PC-9 (cell line): Measurements from ENCODE around the gene PNP. TPM values are rescaled to one million over a fixed set of nuclear protein-coding genes. Genes with fewer than 3 reads are reported as not detected.

Experiments used
- Bru-seq: library from RNA; stranded (reverse); fragments of 400-500 nt; gene quantifications from one replicate; lab custom pipeline; 2021; lab: Mats Ljungman, UMichigan
- BruChase-seq, 2 experiments: library from RNA; stranded (reverse); fragments of 400-500 nt; gene quantifications; one replicate each; lab custom pipeline; 2021; lab: Mats Ljungman, UMichigan
- BruUV-seq: library from RNA; stranded (reverse); fragments of 400-500 nt; replicated peaks from 2 replicates; lab custom pipeline; 2021; lab: Mats Ljungman, UMichigan
- CTCF ChIA-PET: fragments of 300-600 bp; sonication (Branson Sonifier 250); formaldehyde crosslinking; loops from one replicate; lab custom pipeline; 2022; ENCODE audit warnings: antibody characterized with exemption; lab: Charles Lee
- POLR2A ChIA-PET: fragments of 300-600 bp; sonication (Branson Sonifier 250); formaldehyde crosslinking; loops from one replicate; lab custom pipeline; 2022; ENCODE audit warnings: antibody characterized with exemption; ENCODE audit not compliant: unreplicated experiment; lab: Charles Lee
- DNase-seq, 2 experiments: peaks; one replicate each; pipeline versions ENCODE4 v3.0.0 to v3.0.0-alpha.2; 2015 to 2022; ENCODE audit warnings: mixed read lengths in 1 of 2
- H2AFZ ChIP-seq: fragments of 200-600 bp; sonication (generic); 2 replicates; pipeline ENCODE4 v1.8.1; 2017; ENCODE audit warnings: antibody characterized with exemption
- H3F3A ChIP-seq: fragments of 200-600 bp; sonication (generic); 2 replicates; pipeline ENCODE4 v1.8.1; 2017; ENCODE audit warnings: antibody characterized with exemption, mild to moderate bottlenecking, low read depth; ENCODE audit not compliant: insufficient read depth
- H3K27ac ChIP-seq: fragments of 200-600 bp; sonication (generic); 2 replicates; pipeline ENCODE4 v1.6.1; 2016; ENCODE audit warnings: mixed run types
- H3K27me3 ChIP-seq: fragments of 200-600 bp; sonication (generic); 2 replicates; pipeline ENCODE4 v1.6.1; 2016; ENCODE audit warnings: low read depth, mixed run types; ENCODE audit not compliant: insufficient read depth
- H3K36me3 ChIP-seq: fragments of 200-600 bp; sonication (generic); 2 replicates; pipeline ENCODE4 v1.6.1; 2016; ENCODE audit warnings: low read depth, mixed run types
- H3K4me1 ChIP-seq: fragments of 200-600 bp; sonication (generic); replicated peaks from 2 replicates; pipeline ENCODE4 v1.6.1; 2016; ENCODE audit warnings: mixed run types; ENCODE audit not compliant: insufficient read depth
- H3K4me2 ChIP-seq: fragments of 200-600 bp; sonication (generic); 2 replicates; pipeline ENCODE4 v1.6.1; 2017; ENCODE audit warnings: mixed run types
- H3K4me3 ChIP-seq: fragments of 200-600 bp; sonication (generic); 2 replicates; pipeline ENCODE4 v1.6.1; 2016; ENCODE audit warnings: mixed run types
- H3K79me2 ChIP-seq: fragments of 200-600 bp; sonication (generic); 2 replicates; pipeline ENCODE4 v1.6.1; 2017; ENCODE audit warnings: low read depth, mixed run types
- H3K9me2 ChIP-seq: fragments of 200-600 bp; sonication (generic); 2 replicates; pipeline ENCODE4 v1.8.1; 2017; ENCODE audit warnings: mild to moderate bottlenecking; ENCODE audit not compliant: insufficient read depth
- H3K9me3 ChIP-seq: fragments of 200-600 bp; sonication (generic); 2 replicates; pipeline ENCODE4 v1.8.1; 2016; ENCODE audit warnings: low read depth; ENCODE audit not compliant: insufficient read depth
- H4K20me1 ChIP-seq: fragments of 200-600 bp; sonication (generic); 2 replicates; pipeline ENCODE4 v1.8.1; 2017; ENCODE audit not compliant: insufficient read depth
- EZH2 ChIP-seq: fragments of 200-600 bp; sonication (generic); IDR thresholded peaks from 2 replicates; pipeline ENCODE4 v1.8.0; 2017; ENCODE audit warnings: antibody characterized with exemption, low read depth
- intact Hi-C: fragments of 100-400 bp; cut with micrococcal nuclease; formaldehyde crosslinking; loops from one replicate; pipeline ENCODE4 v1.10.0; 2022; ENCODE audit not compliant: unreplicated experiment
- long read RNA-seq: library from polyadenylated mRNA; stranded (forward); transcript quantifications from one replicate; pipeline ENCODE4 v2.0.0, GENCODE V29; 2022
- total RNA-seq: library from RNA; stranded (reverse); gene quantifications from 2 replicates; pipeline ENCODE4 v1.2.3, GENCODE V29; 2021
- TF ChIP-seq, protein P1 (sequence below): fragments of 200-600 bp; sonication (generic); conservative IDR thresholded peaks from 2 replicates; pipeline ENCODE4 v1.6.1; 2017; ENCODE audit warnings: mixed run types, antibody characterized with exemption, mild to moderate bottlenecking, moderate library complexity

PNP gene
- total RNA-seq: 23.5 and 26.9 TPM in 2 replicates
- Bru-seq, nascent RNA: percentile 74 among the genes with signal in this experiment
- percentile 60 among the genes with signal in this experiment for BruChase-seq, experiment 1, labeled RNA remaining after a 2-hour chase
- BruChase-seq, experiment 2, labeled RNA remaining after a 6-hour chase: percentile 85 among the genes with signal in this experiment
- long read RNA-seq, transcript PNP-201 (6 exons, 1,509 nt): major isoform, 31 of 34 reads
- long read RNA-seq, partial matches to known transcripts: 1 of 34 reads
- long read RNA-seq, other reads (novel, unspliced or antisense): 2 of 34 reads

DNA sequence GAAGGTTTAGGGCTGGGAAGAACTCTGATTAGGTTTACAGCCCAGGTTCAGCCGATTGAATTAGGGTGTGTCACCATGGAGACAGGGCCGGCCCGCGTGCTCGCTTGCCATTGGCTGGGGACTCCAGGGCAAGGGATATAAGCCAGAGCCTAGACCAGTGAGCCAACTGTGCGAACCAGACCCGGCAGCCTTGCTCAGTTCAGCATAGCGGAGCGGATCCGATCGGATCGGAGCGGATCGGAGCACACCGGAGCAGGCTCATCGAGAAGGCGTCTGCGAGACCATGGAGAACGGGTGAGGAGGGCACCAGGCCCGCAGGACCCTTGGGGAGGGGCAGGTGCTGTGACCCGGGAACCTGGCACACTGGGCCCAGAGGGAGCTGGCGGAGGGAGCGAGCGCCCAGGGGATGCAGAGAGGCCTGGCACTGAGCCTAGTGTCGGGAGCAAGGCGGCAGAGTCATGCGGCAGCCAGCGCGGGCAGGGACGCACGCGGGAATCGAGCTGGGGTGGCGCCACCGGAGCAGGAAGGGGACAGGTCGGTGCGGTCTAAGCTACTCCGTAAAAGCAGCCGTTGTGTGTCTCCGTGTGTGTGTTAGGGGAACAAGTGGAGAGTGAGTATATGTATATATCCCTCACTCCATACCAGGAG lies at the start of gene PNP:
TSS of gene PNP (plus strand) at position 165 of the 648 bp plus-strand sequence. CDS start at position 284, 119 bp downstream.
- peak; percentile 74 to 76 for DNase-seq
- CTCF ChIA-PET: interaction anchor here (0.6 kb wide), 1 partner anchor 16 kb away, joined by 3 read pairs; no protein-coding TSS in a partner anchor

DNA sequence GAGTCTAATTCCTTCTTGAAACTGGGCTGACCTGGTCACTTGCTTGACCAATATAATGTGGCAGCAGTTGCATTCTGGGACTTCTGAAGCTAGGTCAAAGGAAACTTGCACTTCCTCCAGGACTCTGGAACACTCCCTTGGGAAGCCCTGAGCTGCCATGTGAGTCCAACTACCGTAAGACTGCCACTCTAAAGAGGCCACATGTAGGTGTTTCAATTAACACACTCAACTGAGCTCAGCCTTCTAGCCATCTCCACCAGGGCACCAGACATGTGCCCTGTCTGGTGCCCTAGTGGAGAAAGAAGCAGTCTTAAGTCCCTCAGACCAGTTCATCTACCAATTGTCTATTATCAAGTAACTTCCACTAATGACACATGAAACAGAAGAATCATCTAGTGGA lies 49.8 kb upstream of the PNP start:
- Histone ChIP-seq H3K79me2 (no peaks in the 10 kb centered on the region), H3K4me3 (no peak overlapping the region), H3K27ac (no peak overlapping the region), H3F3A (no peaks in the 10 kb centered on the region), H3K27me3 (no peaks in the 10 kb centered on the region), H3K36me3 (no peaks in the 10 kb centered on the region), H2AFZ (no peak overlapping the region), H3K9me3 (no peaks in the 10 kb centered on the region), H4K20me1 (no peaks in the 10 kb centered on the region), H3K4me1 (no peaks in the 10 kb centered on the region), H3K9me2 (no peaks in the 10 kb centered on the region), H3K4me2 (no peak overlapping the region)
- BruUV-seq: no TSS peak
- intact Hi-C loops: loop anchor here (10.0 kb wide), 1 partner anchor 185 kb away; no protein-coding TSS in a partner anchor
- no peak for DNase-seq
- ChIA-PET POLR2A (no interaction called here), CTCF (no interaction called here)
- TF ChIP-seq, protein P1, sequence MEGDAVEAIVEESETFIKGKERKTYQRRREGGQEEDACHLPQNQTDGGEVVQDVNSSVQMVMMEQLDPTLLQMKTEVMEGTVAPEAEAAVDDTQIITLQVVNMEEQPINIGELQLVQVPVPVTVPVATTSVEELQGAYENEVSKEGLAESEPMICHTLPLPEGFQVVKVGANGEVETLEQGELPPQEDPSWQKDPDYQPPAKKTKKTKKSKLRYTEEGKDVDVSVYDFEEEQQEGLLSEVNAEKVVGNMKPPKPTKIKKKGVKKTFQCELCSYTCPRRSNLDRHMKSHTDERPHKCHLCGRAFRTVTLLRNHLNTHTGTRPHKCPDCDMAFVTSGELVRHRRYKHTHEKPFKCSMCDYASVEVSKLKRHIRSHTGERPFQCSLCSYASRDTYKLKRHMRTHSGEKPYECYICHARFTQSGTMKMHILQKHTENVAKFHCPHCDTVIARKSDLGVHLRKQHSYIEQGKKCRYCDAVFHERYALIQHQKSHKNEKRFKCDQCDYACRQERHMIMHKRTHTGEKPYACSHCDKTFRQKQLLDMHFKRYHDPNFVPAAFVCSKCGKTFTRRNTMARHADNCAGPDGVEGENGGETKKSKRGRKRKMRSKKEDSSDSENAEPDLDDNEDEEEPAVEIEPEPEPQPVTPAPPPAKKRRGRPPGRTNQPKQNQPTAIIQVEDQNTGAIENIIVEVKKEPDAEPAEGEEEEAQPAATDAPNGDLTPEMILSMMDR: no peak
- TF ChIP-seq EZH2: no peak

More for the DNA sequence above, at the start of gene PNP:
- Histone ChIP-seq H3K27ac (peak within 1 kb of the TSS; percentile 80), H3K9me2 (no peaks in the 10 kb centered on the region), H3K4me3 (peak within 1 kb of the TSS; percentile 80), H3K27me3 (no peaks in the 10 kb centered on the region), H3F3A (peaks cover 11% of the 10 kb centered on the region; the same call in 1 of the 2 replicates), H3K4me1 (no peaks in the 10 kb centered on the region; the same call in none of the 2 replicates), H3K79me2 (peaks cover 23% of the 10 kb centered on the region), H3K9me3 (no peaks in the 10 kb centered on the region), H3K36me3 (no peaks in the 10 kb centered on the region), H2AFZ (peak within 1 kb of the TSS; percentile 94), H4K20me1 (no peaks in the 10 kb centered on the region), H3K4me2 (peak within 1 kb of the TSS; percentile 100)
- TF ChIP-seq, protein P1: no peak
- no peak for TF ChIP-seq EZH2
- POLR2A ChIA-PET: interaction anchor here (0.6 to 1.2 kb wide), 2 partner anchors 8 to 253 kb away, joined by 3 to 5 read pairs; partner anchors contain the start of gene PIP4P1
- intact Hi-C loops: loop anchor here (1.0 to 10.0 kb wide), 2 partner anchors 8 to 125 kb away; partner anchors contain the start of genes PARP2 and PIP4P1
- no TSS peak for BruUV-seq

DNA sequence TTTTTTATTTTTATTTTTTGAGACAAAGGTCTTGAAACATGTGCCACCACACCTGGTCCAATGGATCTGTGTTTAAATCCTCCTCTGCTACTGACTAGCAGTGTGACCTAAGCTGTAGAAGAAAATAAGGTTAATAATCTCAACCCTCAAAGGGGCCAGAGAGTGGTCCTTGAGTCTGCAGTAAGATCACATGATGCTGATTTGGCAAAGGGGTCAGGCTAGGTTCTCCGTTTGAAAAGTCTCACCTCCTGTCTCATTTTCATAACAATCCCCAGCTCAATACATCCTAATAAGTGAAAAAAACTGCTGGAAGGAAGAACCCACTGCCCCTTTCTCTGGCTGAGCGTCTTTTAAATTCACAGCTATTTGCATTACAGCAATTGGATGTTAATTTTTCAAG lies 47.9 kb upstream of the PNP start:
- Histone ChIP-seq H2AFZ (no peak overlapping the region), H3K4me3 (no peak overlapping the region), H3K27ac (no peak overlapping the region), H4K20me1 (no peaks in the 10 kb centered on the region), H3K4me2 (no peak overlapping the region), H3K9me3 (no peaks in the 10 kb centered on the region), H3F3A (no peaks in the 10 kb centered on the region), H3K79me2 (no peaks in the 10 kb centered on the region), H3K36me3 (no peaks in the 10 kb centered on the region), H3K9me2 (no peaks in the 10 kb centered on the region), H3K4me1 (no peaks in the 10 kb centered on the region), H3K27me3 (no peaks in the 10 kb centered on the region)
- ChIA-PET CTCF (no interaction called here), POLR2A (interaction anchor here (0.6 kb wide), 1 partner anchor 188 kb away, joined by 6 read pairs; no protein-coding TSS in a partner anchor)
- no peak for DNase-seq
- intact Hi-C loops: no loop called here
- no peak for TF ChIP-seq EZH2
- TF ChIP-seq, protein P1: no peak
- no TSS peak for BruUV-seq
